ENCODE data around the gene MFAP5. TPM values are rescaled to one million over a fixed set of nuclear protein-coding genes. Genes with fewer than 3 reads are reported as not detected.
A peak's percentile ranks its signal among the peaks of the same experiment; 100 is the strongest.
"Not testable (repeated sequence)": the region's sequence is repeated elsewhere in the genome, so short reads cannot be mapped to it uniquely, and the experiment has no call there.

MFAP5 gene
- total RNA-seq, 1 experiment from 2014 or later: 0.26 TPM

DNA sequence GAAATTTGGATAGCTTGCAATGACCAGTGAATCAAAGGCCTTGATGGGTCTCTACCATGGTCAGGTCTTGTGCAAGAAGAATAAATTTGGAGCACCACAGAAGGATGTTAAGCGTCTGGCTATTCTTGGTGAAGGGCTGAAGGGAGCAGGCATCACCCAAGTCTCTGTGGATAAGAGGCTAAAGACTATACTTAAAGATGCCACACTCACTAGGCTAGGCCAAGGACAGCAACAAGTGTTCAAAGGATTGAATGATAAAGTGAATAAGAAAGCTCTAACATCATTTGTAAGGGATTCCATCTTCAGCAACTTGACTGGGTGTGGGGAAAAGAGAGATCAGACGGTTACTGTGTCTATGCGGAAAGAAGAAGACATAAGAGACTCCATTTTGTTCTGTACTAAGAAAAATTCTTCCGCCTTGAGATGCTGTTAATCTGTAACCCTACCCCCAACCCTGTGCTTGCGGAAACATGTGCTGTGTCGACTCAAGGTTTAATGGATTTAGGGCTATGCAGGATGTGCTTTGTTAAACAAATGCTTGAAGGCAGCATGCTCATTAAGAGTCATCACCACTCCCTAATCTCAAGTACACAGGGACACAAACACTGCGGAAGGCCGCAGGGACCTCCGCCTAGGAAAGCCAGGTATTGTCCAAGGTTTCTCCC, 27.2 kb downstream of the MFAP5 start:
- peak; percentile 74 for DNase-seq

More for the DNA sequence above, 27.2 kb downstream of the MFAP5 start:
- not testable (repeated sequence) for H3T11ph ChIP-seq (ENCODE audit: low read length); H3K4ac ChIP-seq (ENCODE audit: low read depth, low read length); H2BK5ac ChIP-seq (ENCODE audit: insufficient read length, low read length); H3K27me3 ChIP-seq (ENCODE audit: insufficient read depth, low read length); H4K8ac ChIP-seq (replicated peaks; ENCODE audit: insufficient read length, low read depth, low read length); H4K5ac ChIP-seq (ENCODE audit: insufficient read length, low read depth, low read length); H3K23ac ChIP-seq (ENCODE audit: insufficient read length, low read depth, low read length); H3K14ac ChIP-seq (ENCODE audit: insufficient read depth, low read length); H2BK120ac ChIP-seq (ENCODE audit: low read depth, low read length, poor library complexity, severe bottlenecking); H2AFZ ChIP-seq (ENCODE audit: low read length); H3K4me2 ChIP-seq (ENCODE audit: insufficient read depth, insufficient read length, low read length); H2BK20ac ChIP-seq (ENCODE audit: low read depth, low read length, poor library complexity, severe bottlenecking); H2BK15ac ChIP-seq (ENCODE audit: low read depth, low read length); H2AK5ac ChIP-seq (ENCODE audit: insufficient read length, low read length); H3K56ac ChIP-seq (ENCODE audit: insufficient read length, low read depth, low read length); H3K23me2 ChIP-seq (ENCODE audit: insufficient read length, low read depth, low read length, poor library complexity, severe bottlenecking); H4K20me1 ChIP-seq (ENCODE audit: control insufficient read depth, insufficient read depth, insufficient read length); H3K27me3 Mint-ChIP-seq (ENCODE audit: low read depth); H3K79me1 ChIP-seq (ENCODE audit: insufficient read depth, low read depth, low read length, poor library complexity, severe bottlenecking); H4K91ac ChIP-seq (ENCODE audit: insufficient read length, low read depth, low read length); H3K18ac ChIP-seq (ENCODE audit: insufficient read length, low read depth, low read length); H3K27ac ChIP-seq (ENCODE audit: insufficient read length, low read depth, low read length); H2BK12ac ChIP-seq (ENCODE audit: insufficient read length, low read depth, low read length); H3K9ac ChIP-seq (ENCODE audit: extremely low read depth, insufficient read length, low read length); H3K79me2 ChIP-seq (ENCODE audit: insufficient read depth, low read length); H3K9me3 ChIP-seq (ENCODE audit: control insufficient read depth, low read depth, low read length)
- Mint-ChIP-seq H3K4me1 (peaks cover 51 to 55% of the 10 kb centered on the region in 2 experiments), H3K27ac (peak overlapping the region; percentile 60 to 98 (median 97); a peak in 5 of 7 replicates), H3K4me3 (peak overlapping the region in 1 of 2 experiments; percentile 28; a peak in 3 of 5 replicates), H3K9me3 (peaks cover 6 to 13% of the 10 kb centered on the region in 2 experiments; a peak in 4 of 5 replicates), H3K36me3 (ENCODE audit: insufficient read depth in 1 of 3, low read depth in 3 of 3) (peaks cover 2 to 13% (median 9%) of the 10 kb centered on the region in 3 experiments; a peak in 5 of 7 replicates)
- peaks cover 15% of the 10 kb centered on the region for H3K4me1 ChIP-seq (ENCODE audit: insufficient read depth, low read length)
- WGBS (ENCODE audit: extremely low coverage, insufficient read length, low lambda C conversion rate): no CpG with 5 or more reads among the region's 9 CpGs
